PFSK-1 (cell line): Measurements from ENCODE around the gene CES2.

ENCODE experiments used
- TAF1 ChIP-seq: IDR thresholded peaks from 2 replicates; pipeline ENCODE4 v1.6.1; 2012; ENCODE audit warnings: low read length, control low read depth, borderline replicate concordance; ENCODE audit not compliant: insufficient read depth
- TF ChIP-seq, protein P1 (sequence below), 2 experiments: IDR thresholded peaks; 2 replicates each; pipeline versions ENCODE4 v1.6.1 to v1.8.0; 2011 to 2012; ENCODE audit warnings: low read depth in 2 of 2, low read length in 2 of 2, control low read depth in 1 of 2, inconsistent platforms in 1 of 2, mild to moderate bottlenecking in 1 of 2, moderate library complexity in 1 of 2; ENCODE audit not compliant: insufficient read depth in 1 of 2

GRCh38 chr16:66930189-66930588, 5.1 kb upstream of the CES2 start:
- TF ChIP-seq TAF1, result no peak
- TF ChIP-seq, protein P1, sequence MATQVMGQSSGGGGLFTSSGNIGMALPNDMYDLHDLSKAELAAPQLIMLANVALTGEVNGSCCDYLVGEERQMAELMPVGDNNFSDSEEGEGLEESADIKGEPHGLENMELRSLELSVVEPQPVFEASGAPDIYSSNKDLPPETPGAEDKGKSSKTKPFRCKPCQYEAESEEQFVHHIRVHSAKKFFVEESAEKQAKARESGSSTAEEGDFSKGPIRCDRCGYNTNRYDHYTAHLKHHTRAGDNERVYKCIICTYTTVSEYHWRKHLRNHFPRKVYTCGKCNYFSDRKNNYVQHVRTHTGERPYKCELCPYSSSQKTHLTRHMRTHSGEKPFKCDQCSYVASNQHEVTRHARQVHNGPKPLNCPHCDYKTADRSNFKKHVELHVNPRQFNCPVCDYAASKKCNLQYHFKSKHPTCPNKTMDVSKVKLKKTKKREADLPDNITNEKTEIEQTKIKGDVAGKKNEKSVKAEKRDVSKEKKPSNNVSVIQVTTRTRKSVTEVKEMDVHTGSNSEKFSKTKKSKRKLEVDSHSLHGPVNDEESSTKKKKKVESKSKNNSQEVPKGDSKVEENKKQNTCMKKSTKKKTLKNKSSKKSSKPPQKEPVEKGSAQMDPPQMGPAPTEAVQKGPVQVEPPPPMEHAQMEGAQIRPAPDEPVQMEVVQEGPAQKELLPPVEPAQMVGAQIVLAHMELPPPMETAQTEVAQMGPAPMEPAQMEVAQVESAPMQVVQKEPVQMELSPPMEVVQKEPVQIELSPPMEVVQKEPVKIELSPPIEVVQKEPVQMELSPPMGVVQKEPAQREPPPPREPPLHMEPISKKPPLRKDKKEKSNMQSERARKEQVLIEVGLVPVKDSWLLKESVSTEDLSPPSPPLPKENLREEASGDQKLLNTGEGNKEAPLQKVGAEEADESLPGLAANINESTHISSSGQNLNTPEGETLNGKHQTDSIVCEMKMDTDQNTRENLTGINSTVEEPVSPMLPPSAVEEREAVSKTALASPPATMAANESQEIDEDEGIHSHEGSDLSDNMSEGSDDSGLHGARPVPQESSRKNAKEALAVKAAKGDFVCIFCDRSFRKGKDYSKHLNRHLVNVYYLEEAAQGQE (IDR thresholded peaks at IDR 0.05; ENCODE audit: insufficient read depth in 1 of 2, low read depth in 2 of 2, low read length in 2 of 2), result no peak
